Measurements from ENCODE around the gene ZNF682. TPM values are rescaled to one million over a fixed set of nuclear protein-coding genes. Genes with fewer than 3 reads are reported as not detected.

The ZNF682 gene
- total and polyA plus RNA-seq, 2 of the 4 experiments (the other 2 are of a cell fraction): 1.7 to 4.8 TPM

DNA sequence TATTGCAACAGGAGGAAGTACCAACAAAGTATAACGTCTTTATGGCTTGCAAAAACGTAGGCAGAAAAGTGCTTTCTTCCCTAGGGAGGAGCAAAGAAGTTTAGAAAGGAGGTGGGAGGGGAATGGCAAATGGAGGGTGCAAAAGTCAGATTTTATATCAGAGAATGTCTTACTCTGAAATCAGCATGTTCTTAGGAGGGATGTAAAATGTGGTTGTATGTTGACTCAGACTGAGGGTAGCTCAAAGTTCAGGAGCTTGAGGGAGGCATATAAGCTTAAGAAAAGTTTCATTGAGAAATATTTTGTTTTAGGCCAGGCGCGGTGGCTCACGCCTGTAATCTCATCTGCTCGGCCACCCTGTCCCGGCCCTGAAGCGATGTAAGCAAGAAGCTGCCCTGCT is 40.2 kb upstream of the ZNF682 start:
- intact Hi-C loops (cut with micrococcal nuclease) (no loop called here), dilution Hi-C loops (cut with HindIII; ENCODE audit: low sequenced_read_pairs, unreplicated experiment) (no loop called here), in situ Hi-C loops (cut with MboI; ENCODE audit: low sequenced_read_pairs) (no loop called here)
- Histone ChIP-seq H2AK9ac (replicated peaks; ENCODE audit: low read depth, low read length, poor library complexity) (no peak overlapping the region), H3K9me1 (ENCODE audit: insufficient read depth, low read length) (no peaks in the 10 kb centered on the region), H3K4me3 (ENCODE audit: insufficient read depth, low read depth, low read length) (no peak overlapping the region), H3K27ac (ENCODE audit: insufficient read depth, low read length) (no peak overlapping the region), H4K20me1 (ENCODE audit: insufficient read depth, low read length) (no peaks in the 10 kb centered on the region), H3K9ac (ENCODE audit: low read depth, low read length) (no peak overlapping the region), H3K9me3 (ENCODE audit: control insufficient read depth, insufficient read depth, low read length) (no peaks in the 10 kb centered on the region; the same call in 1 of the 2 replicates), H3K4me1 (ENCODE audit: control insufficient read depth, insufficient read depth, low read length) (no peaks in the 10 kb centered on the region), H3K79me1 (ENCODE audit: low read depth in 1 of 2, low read length in 2 of 2) (peaks cover 0 to 5% of the 10 kb centered on the region in 2 experiments; a peak in 2 of 4 replicates), H2BK15ac (ENCODE audit: low read depth, low read length) (no peak overlapping the region), H3K14ac (replicated peaks; ENCODE audit: low read depth, low read length) (no peak overlapping the region), H2BK120ac (ENCODE audit: low read depth, low read length) (no peak overlapping the region), H4K8ac (ENCODE audit: low read depth in 2 of 2, low read length in 2 of 2) (no peak overlapping the region), H2AK5ac (ENCODE audit: low read depth, low read length) (no peak overlapping the region), H3K36me3 (ENCODE audit: control insufficient read depth, insufficient read depth, low read length) (no peaks in the 10 kb centered on the region), H3K23ac (ENCODE audit: low read depth, low read length) (no peak overlapping the region), H2BK20ac (ENCODE audit: low read depth, low read length) (no peak overlapping the region), H2AFZ (replicated peaks; ENCODE audit: low read length, poor library complexity) (no peak overlapping the region), H3K27me3 (ENCODE audit: control insufficient read depth, insufficient read depth, low read length) (no peaks in the 10 kb centered on the region), H4K5ac (ENCODE audit: low read depth, low read length) (no peak overlapping the region), H2BK5ac (ENCODE audit: low read depth, low read length, poor library complexity, severe bottlenecking) (no peak overlapping the region), H3K56ac (ENCODE audit: extremely low read depth, insufficient read depth, low read length) (no peak overlapping the region), H4K91ac (ENCODE audit: insufficient read depth, low read depth, low read length) (no peak overlapping the region), H3K4ac (ENCODE audit: low read depth, low read length) (no peak overlapping the region), H3K18ac (ENCODE audit: low read depth, low read length) (no peak overlapping the region), H3K4me2 (ENCODE audit: low read depth, low read length) (peak overlapping the region; percentile 60)
- ChIA-PET CTCF (interaction anchor here (1.0 kb wide), 1 partner anchor 1759 kb away, joined by 3 read pairs; no protein-coding TSS in a partner anchor), POLR2A (ENCODE audit: unreplicated experiment) (no interaction called here)
- TF ChIP-seq CHD1 (IDR thresholded peaks at IDR 0.05; ENCODE audit: low read depth, low read length) (no peak), MXI1 (IDR thresholded peaks at IDR 0.05; ENCODE audit: borderline replicate concordance, low read depth, low read length) (no peak), NFE2L2 (IDR thresholded peaks at IDR 0.05; ENCODE audit: low read depth, low read length) (no peak), RAD21 (IDR thresholded peaks at IDR 0.05; ENCODE audit: low read length) (no peak), CEBPB (IDR thresholded peaks at IDR 0.05; ENCODE audit: low read depth, low read length) (no peak), RFX5 (IDR thresholded peaks at IDR 0.05; ENCODE audit: low read depth, low read length) (no peak), FOS (IDR thresholded peaks at IDR 0.05; ENCODE audit: low read depth, low read length) (no peak)
- TF ChIP-seq, protein P1, sequence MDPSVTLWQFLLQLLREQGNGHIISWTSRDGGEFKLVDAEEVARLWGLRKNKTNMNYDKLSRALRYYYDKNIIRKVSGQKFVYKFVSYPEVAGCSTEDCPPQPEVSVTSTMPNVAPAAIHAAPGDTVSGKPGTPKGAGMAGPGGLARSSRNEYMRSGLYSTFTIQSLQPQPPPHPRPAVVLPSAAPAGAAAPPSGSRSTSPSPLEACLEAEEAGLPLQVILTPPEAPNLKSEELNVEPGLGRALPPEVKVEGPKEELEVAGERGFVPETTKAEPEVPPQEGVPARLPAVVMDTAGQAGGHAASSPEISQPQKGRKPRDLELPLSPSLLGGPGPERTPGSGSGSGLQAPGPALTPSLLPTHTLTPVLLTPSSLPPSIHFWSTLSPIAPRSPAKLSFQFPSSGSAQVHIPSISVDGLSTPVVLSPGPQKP (IDR thresholded peaks at IDR 0.05; ENCODE audit: borderline replicate concordance, low read depth, low read length): no peak
- TF ChIP-seq, protein P2, sequence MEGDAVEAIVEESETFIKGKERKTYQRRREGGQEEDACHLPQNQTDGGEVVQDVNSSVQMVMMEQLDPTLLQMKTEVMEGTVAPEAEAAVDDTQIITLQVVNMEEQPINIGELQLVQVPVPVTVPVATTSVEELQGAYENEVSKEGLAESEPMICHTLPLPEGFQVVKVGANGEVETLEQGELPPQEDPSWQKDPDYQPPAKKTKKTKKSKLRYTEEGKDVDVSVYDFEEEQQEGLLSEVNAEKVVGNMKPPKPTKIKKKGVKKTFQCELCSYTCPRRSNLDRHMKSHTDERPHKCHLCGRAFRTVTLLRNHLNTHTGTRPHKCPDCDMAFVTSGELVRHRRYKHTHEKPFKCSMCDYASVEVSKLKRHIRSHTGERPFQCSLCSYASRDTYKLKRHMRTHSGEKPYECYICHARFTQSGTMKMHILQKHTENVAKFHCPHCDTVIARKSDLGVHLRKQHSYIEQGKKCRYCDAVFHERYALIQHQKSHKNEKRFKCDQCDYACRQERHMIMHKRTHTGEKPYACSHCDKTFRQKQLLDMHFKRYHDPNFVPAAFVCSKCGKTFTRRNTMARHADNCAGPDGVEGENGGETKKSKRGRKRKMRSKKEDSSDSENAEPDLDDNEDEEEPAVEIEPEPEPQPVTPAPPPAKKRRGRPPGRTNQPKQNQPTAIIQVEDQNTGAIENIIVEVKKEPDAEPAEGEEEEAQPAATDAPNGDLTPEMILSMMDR (conservative IDR thresholded peaks at IDR 0.05; ENCODE audit: low read depth, low read length): no peak
- TF ChIP-seq, protein P3, sequence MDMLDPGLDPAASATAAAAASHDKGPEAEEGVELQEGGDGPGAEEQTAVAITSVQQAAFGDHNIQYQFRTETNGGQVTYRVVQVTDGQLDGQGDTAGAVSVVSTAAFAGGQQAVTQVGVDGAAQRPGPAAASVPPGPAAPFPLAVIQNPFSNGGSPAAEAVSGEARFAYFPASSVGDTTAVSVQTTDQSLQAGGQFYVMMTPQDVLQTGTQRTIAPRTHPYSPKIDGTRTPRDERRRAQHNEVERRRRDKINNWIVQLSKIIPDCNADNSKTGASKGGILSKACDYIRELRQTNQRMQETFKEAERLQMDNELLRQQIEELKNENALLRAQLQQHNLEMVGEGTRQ (IDR thresholded peaks at IDR 0.05; ENCODE audit: low read depth, low read length): no peak
- no TSS peak for BruUV-seq (replicated peaks)
- DNase-seq (no peak), ATAC-seq (ENCODE audit: low read depth) (no peak)
- WGBS, 2 experiments (ENCODE audit: extremely low coverage in 2 of 2, insufficient read length in 1 of 2): no CpG with 5 or more reads among the region's 8 CpGs
